H9 (cell line): ENCODE data around the gene AMN. TPM values are rescaled to one million over a fixed set of nuclear protein-coding genes. Genes with fewer than 3 reads are reported as not detected.

Source experiments
- DNase-seq: peaks from one replicate; pipeline ENCODE4 v3.0.0-alpha.2; 2017
- H2AFZ ChIP-seq: one replicate; pipeline ENCODE4 v1.6.1; 2013; ENCODE audit warnings: mild to moderate bottlenecking, low read length, control low read depth, moderate library complexity
- H2AK5ac ChIP-seq: 2 replicates; pipeline ENCODE4 v1.6.1; 2013; ENCODE audit warnings: low read length, control low read depth, mixed read lengths; ENCODE audit not compliant: insufficient read length
- H2BK120ac ChIP-seq: one replicate; pipeline ENCODE4 v1.6.1; 2013; ENCODE audit warnings: low read depth, mild to moderate bottlenecking, low read length, control low read depth, inconsistent platforms; ENCODE audit not compliant: poor library complexity, severe bottlenecking
- H2BK12ac ChIP-seq: 2 replicates; pipeline ENCODE4 v1.6.1; 2013; ENCODE audit warnings: low read length, control low read depth, mixed read lengths, low read depth; ENCODE audit not compliant: insufficient read length
- H2BK15ac ChIP-seq: 2 replicates; pipeline ENCODE4 v1.6.1; 2013; ENCODE audit warnings: low read depth, low read length, control low read depth
- H2BK20ac ChIP-seq: one replicate; pipeline ENCODE4 v1.6.1; 2013; ENCODE audit warnings: low read depth, mild to moderate bottlenecking, low read length, control low read depth, inconsistent platforms; ENCODE audit not compliant: poor library complexity, severe bottlenecking
- H2BK5ac ChIP-seq: 2 replicates; pipeline ENCODE4 v1.6.1; 2013; ENCODE audit warnings: low read length, control low read depth, mixed read lengths; ENCODE audit not compliant: insufficient read length
- H3K14ac ChIP-seq: 2 replicates; pipeline ENCODE4 v1.6.1; 2013; ENCODE audit warnings: low read length, control low read depth; ENCODE audit not compliant: insufficient read depth
- H3K18ac ChIP-seq: 2 replicates; pipeline ENCODE4 v1.6.1; 2013; ENCODE audit warnings: low read depth, mild to moderate bottlenecking, mixed read lengths, low read length, control low read depth; ENCODE audit not compliant: insufficient read length
- H3K23ac ChIP-seq: 2 replicates; pipeline ENCODE4 v1.6.1; 2013; ENCODE audit warnings: low read length, control low read depth, mixed read lengths, low read depth; ENCODE audit not compliant: insufficient read length
- H3K23me2 ChIP-seq: 2 replicates; pipeline ENCODE4 v1.6.1; 2013; ENCODE audit warnings: low read depth, mild to moderate bottlenecking, mixed read lengths, low read length, control low read depth; ENCODE audit not compliant: insufficient read length, poor library complexity, severe bottlenecking
- H3K27ac ChIP-seq: 2 replicates; pipeline ENCODE4 v1.5.1; 2013; ENCODE audit warnings: low read length, control low read depth, mixed read lengths, low read depth; ENCODE audit not compliant: insufficient read length
- H3K27me3 ChIP-seq: 2 replicates; pipeline ENCODE4 v1.6.1; 2013; ENCODE audit warnings: low read length, control low read depth, inconsistent platforms; ENCODE audit not compliant: insufficient read depth
- H3K4ac ChIP-seq: 2 replicates; pipeline ENCODE4 v1.6.1; 2013; ENCODE audit warnings: low read depth, mild to moderate bottlenecking, control low read depth, inconsistent platforms, low read length, moderate library complexity
- H3K4me1 ChIP-seq: 2 replicates; pipeline ENCODE4 v1.6.1; 2013; ENCODE audit warnings: low read length, control low read depth, inconsistent platforms; ENCODE audit not compliant: insufficient read depth
- H3K4me2 ChIP-seq: 2 replicates; pipeline ENCODE4 v1.6.1; 2013; ENCODE audit warnings: low read length, control low read depth, mixed read lengths; ENCODE audit not compliant: insufficient read length, insufficient read depth
- H3K56ac ChIP-seq: 2 replicates; pipeline ENCODE4 v1.6.1; 2013; ENCODE audit warnings: low read depth, mild to moderate bottlenecking, mixed read lengths, low read length, control low read depth; ENCODE audit not compliant: insufficient read length
- H3K79me1 ChIP-seq: 2 replicates; pipeline ENCODE4 v1.6.1; 2013; ENCODE audit warnings: low read depth, mild to moderate bottlenecking, moderate library complexity, low read length, control low read depth, inconsistent platforms; ENCODE audit not compliant: insufficient read depth, poor library complexity, severe bottlenecking
- H3K79me2 ChIP-seq: 2 replicates; pipeline ENCODE4 v1.6.1; 2013; ENCODE audit warnings: low read length, control low read depth, inconsistent platforms; ENCODE audit not compliant: insufficient read depth
- H3K9ac ChIP-seq: 2 replicates; pipeline ENCODE4 v1.6.1; 2013; ENCODE audit warnings: low read length, control low read depth, mixed read lengths; ENCODE audit not compliant: insufficient read length; ENCODE audit errors: extremely low read depth
- H3K9me3 ChIP-seq: one replicate; pipeline ENCODE4 v1.6.1; 2013; ENCODE audit warnings: low read depth, low read length, inconsistent platforms; ENCODE audit not compliant: control insufficient read depth
- H3T11ph ChIP-seq: one replicate; pipeline ENCODE4 v1.6.1; 2013; ENCODE audit warnings: mild to moderate bottlenecking, low read length, control low read depth, inconsistent platforms
- H4K20me1 ChIP-seq: one replicate; pipeline ENCODE4 v1.6.1; 2013; ENCODE audit not compliant: control insufficient read depth, insufficient read length, insufficient read depth
- H4K5ac ChIP-seq: 2 replicates; pipeline ENCODE4 v1.6.1; 2013; ENCODE audit warnings: low read depth, mild to moderate bottlenecking, mixed read lengths, low read length, control low read depth; ENCODE audit not compliant: insufficient read length
- H4K8ac ChIP-seq: replicated peaks from 2 replicates; pipeline ENCODE4 v1.6.1; 2013; ENCODE audit warnings: low read length, control low read depth, mixed read lengths, low read depth; ENCODE audit not compliant: insufficient read length
- H4K91ac ChIP-seq: 2 replicates; pipeline ENCODE4 v1.6.1; 2013; ENCODE audit warnings: low read depth, mild to moderate bottlenecking, moderate library complexity, mixed read lengths, low read length, control low read depth; ENCODE audit not compliant: insufficient read length
- H3K27ac Mint-ChIP-seq, 3 experiments: 2 replicates in 2 of 3; 3 replicates in 1 of 3; pipeline ENCODE4 v1.8.0; 2020 to 2021; ENCODE audit warnings: mixed read lengths in 3 of 3, mild to moderate bottlenecking in 1 of 3, moderate library complexity in 1 of 3
- H3K27me3 Mint-ChIP-seq: 2 replicates; pipeline ENCODE4 v1.8.0; 2021; ENCODE audit warnings: low read depth, mild to moderate bottlenecking, moderate library complexity, mixed read lengths
- H3K36me3 Mint-ChIP-seq, 3 experiments: 2 replicates in 2 of 3; 3 replicates in 1 of 3; pipeline ENCODE4 v1.8.0; 2020 to 2021; ENCODE audit warnings: low read depth in 3 of 3, mixed read lengths in 3 of 3; ENCODE audit not compliant: insufficient read depth in 1 of 3
- H3K4me1 Mint-ChIP-seq, 2 experiments: 2 replicates each; pipeline ENCODE4 v1.8.0; 2020; ENCODE audit warnings: mixed read lengths in 2 of 2
- H3K4me3 Mint-ChIP-seq, 2 experiments: 2 replicates in 1 of 2; 3 replicates in 1 of 2; pipeline ENCODE4 v1.8.0; 2020 to 2021; ENCODE audit warnings: mild to moderate bottlenecking in 2 of 2, mixed read lengths in 2 of 2, moderate library complexity in 1 of 2
- H3K9me3 Mint-ChIP-seq, 2 experiments: 2 replicates in 1 of 2; 3 replicates in 1 of 2; pipeline ENCODE4 v1.8.0; 2020; ENCODE audit warnings: mild to moderate bottlenecking in 2 of 2, mixed read lengths in 2 of 2, moderate library complexity in 1 of 2
- WGBS: extraction: QIAGEN DNeasy Blood & Tissue Kit; methylation state at CpG from one replicate; pipeline ENCODE4 v1.1.7; 2013; ENCODE audit warnings: missing lambda C conversion rate, low lambda C conversion rate, mixed read lengths; ENCODE audit not compliant: insufficient read length; ENCODE audit errors: extremely low coverage; 5-methylcytosine and 5-hydroxymethylcytosine counted together
- total RNA-seq: library from RNA; stranded (reverse); gene quantifications from 2 replicates; pipeline ENCODE4 v1.2.1, GENCODE V29; 2021
- TF ChIP-seq, protein P1 (sequence below): fragments of 200-600 bp; sonication (generic); conservative IDR thresholded peaks from 3 replicates; pipeline ENCODE4 v1.8.0; 2021; ENCODE audit warnings: antibody characterized with exemption, mild to moderate bottlenecking

The AMN gene
- total RNA-seq, 1 experiment from 2014 or later: 1.9 TPM

DNA sequence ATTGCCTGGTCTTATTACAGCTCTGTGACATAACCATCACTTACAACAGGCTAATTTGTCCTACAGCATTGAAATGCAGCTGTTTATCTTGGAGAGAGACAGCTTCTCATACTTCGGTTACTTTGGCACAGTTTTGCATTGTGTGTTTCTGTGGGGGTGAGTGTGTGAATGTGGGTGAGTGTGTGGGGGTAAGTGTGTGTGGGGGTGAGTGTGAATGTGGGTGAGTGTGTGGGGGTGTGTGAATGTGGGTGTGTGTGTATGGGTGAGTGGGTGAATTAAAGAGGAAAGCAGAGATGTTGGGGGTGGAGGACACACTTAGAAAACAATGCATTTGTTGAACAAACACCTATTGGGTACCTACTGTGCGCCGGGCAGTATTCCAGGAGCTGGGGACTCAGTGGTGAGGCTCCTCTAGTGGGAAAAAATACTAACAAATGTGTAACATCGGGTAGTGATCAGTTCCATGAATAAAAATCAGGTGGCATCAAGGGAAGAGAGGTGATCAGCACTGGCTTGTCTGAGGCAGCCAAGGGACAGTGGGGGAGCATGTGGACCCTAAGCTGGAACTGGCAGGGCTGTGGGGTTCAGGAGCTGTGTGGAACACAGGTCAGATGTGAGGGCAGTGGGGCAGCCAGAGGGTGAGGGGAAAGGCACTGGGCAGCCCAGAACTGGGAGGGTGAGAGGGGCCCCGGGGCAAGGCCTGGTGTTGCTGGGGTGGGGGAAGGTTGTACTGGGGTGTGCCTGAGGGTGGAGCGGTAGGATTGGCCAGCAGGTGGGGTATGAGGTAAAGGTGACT, 44.1 kb upstream of the AMN start:
- no peak overlapping the region for H2BK5ac ChIP-seq
- H2AK5ac ChIP-seq: no peak overlapping the region
- no peak overlapping the region for H4K5ac ChIP-seq
- no peak overlapping the region for H2BK15ac ChIP-seq
- H3K23me2 ChIP-seq: no peaks in the 10 kb centered on the region
- H3K79me1 ChIP-seq: no peaks in the 10 kb centered on the region
- 0 out of 7 replicates have a peak, but pooled peaks cover 0 to 3% (median 0%) of the 10 kb centered on the region in 3 experiments for H3K36me3 Mint-ChIP-seq
- no peak overlapping the region for H3K9ac ChIP-seq
- no peak overlapping the region for H3K18ac ChIP-seq
- no peak overlapping the region for H2AFZ ChIP-seq
- peaks cover 2 to 3% of the 10 kb centered on the region in 2 experiments; a peak in 3 of 4 replicates for H3K4me1 Mint-ChIP-seq
- H3K56ac ChIP-seq: no peak overlapping the region
- H3K27me3 Mint-ChIP-seq: no peaks in the 10 kb centered on the region
- no peak overlapping the region for H3K27ac Mint-ChIP-seq
- no peak overlapping the region for H4K91ac ChIP-seq
- H4K8ac ChIP-seq: no peak overlapping the region
- no peaks in the 10 kb centered on the region for H4K20me1 ChIP-seq
- no CpG with 5 or more reads among the region's 6 CpGs for WGBS
- H3K4ac ChIP-seq: no peak overlapping the region
- H2BK12ac ChIP-seq: no peak overlapping the region
- H3K9me3 ChIP-seq: no peaks in the 10 kb centered on the region
- no peak overlapping the region for H3T11ph ChIP-seq
- TF ChIP-seq, protein P1, sequence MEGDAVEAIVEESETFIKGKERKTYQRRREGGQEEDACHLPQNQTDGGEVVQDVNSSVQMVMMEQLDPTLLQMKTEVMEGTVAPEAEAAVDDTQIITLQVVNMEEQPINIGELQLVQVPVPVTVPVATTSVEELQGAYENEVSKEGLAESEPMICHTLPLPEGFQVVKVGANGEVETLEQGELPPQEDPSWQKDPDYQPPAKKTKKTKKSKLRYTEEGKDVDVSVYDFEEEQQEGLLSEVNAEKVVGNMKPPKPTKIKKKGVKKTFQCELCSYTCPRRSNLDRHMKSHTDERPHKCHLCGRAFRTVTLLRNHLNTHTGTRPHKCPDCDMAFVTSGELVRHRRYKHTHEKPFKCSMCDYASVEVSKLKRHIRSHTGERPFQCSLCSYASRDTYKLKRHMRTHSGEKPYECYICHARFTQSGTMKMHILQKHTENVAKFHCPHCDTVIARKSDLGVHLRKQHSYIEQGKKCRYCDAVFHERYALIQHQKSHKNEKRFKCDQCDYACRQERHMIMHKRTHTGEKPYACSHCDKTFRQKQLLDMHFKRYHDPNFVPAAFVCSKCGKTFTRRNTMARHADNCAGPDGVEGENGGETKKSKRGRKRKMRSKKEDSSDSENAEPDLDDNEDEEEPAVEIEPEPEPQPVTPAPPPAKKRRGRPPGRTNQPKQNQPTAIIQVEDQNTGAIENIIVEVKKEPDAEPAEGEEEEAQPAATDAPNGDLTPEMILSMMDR: peak; percentile 49
- no peaks in the 10 kb centered on the region for H3K9me3 Mint-ChIP-seq
- DNase-seq: no peak
- H3K27me3 ChIP-seq: no peaks in the 10 kb centered on the region
- H3K79me2 ChIP-seq: no peaks in the 10 kb centered on the region
- H3K14ac ChIP-seq: no peak overlapping the region; the same call in 1 of the 2 replicates
- H2BK20ac ChIP-seq: no peak overlapping the region
- H2BK120ac ChIP-seq: no peak overlapping the region
- H3K4me3 Mint-ChIP-seq: no peak overlapping the region
- H3K23ac ChIP-seq: no peak overlapping the region
- H3K4me1 ChIP-seq: no peaks in the 10 kb centered on the region
- no peak overlapping the region for H3K4me2 ChIP-seq
- H3K27ac ChIP-seq: no peak overlapping the region
